HG03575 (cell line): Measurements from ENCODE around the gene CDC42EP5.

ENCODE experiments used
- ATAC-seq: cut with Tn5 transposase; IDR thresholded peaks from one replicate; pipeline ENCODE4 v1.9.1; 2021; ENCODE audit not compliant: unreplicated experiment, insufficient number of reproducible peaks, low FRiP score; ENCODE audit errors: extremely low read depth

The CDC42EP5 gene

DNA sequence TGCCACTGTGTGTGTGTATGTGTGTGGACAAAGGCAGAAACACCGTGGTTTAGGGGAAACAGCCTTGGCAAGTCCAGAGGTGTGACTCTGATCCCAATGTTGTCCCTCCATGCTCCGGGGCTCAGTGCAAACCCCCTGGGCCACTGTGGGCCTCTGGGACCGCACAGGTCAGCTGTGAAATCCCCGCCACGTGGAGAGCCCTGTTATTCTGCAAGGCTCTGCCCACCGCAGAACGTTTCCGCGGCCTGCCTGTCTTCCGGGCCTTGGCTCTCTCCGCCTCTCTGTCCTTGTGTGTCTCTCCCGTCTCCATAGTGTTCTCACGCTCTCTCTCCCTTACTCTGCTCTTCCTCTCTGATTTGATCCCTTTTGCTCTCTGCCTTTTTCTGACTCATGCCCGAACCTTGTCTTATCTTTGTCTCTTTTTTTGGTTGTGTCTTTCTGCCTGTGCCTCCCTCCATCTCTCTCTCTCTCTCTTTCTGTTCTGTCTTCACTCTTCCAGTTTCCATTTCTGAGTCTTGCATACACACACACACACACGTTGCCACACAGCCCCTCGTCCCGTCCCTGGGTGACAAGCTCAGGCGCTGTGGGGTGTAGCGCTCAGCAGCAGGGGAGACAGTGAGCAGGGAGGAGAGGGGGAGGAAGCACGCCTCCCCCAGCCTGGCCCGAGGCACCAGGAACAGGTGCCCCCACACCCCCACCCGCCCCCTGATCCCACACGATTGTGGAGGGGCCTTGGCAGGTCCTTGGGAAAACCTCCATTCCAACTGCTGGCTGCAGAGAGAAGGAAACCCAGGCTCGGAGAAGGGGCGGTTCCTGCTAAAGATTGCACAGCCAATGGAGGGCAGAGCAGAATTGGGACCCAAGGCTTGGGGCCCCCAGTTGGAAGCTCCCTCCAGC lies 54.8 kb downstream of the CDC42EP5 start:
- ATAC-seq = no peak

DNA sequence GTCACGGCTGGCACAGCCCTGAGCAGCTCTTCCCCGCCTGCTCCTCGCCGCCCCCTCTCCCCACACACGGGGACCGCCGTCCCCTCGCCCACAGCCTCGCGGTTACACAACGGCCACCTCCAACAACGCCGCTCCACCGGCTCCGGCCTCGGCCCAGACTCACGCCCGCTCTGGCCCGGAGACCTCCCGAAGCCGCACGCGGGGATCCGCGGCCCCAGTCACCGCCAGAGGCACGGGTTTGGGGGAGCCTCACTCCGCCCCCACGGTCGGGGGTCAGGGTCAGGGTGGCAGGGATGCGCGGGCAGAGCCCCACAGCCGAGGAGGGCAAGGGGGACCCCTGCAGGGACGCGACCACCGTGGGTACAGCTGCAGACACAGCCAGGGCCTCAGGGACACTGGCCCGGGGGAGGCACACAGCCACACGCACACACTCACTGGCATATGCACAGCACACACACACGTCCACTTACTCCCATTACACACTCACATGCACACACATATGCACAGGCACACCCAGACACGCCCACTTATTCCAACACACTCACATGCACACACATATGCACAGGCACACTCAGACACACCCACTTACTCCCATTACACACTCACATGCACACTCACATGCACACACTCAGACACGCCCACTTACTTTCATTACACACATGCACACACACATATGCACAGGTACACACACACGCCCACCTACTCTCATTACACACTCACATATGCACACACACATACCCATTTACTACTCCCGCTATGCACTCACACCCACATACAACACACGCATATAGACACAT lies 56.2 kb downstream of the CDC42EP5 start:
- no peak for ATAC-seq

DNA sequence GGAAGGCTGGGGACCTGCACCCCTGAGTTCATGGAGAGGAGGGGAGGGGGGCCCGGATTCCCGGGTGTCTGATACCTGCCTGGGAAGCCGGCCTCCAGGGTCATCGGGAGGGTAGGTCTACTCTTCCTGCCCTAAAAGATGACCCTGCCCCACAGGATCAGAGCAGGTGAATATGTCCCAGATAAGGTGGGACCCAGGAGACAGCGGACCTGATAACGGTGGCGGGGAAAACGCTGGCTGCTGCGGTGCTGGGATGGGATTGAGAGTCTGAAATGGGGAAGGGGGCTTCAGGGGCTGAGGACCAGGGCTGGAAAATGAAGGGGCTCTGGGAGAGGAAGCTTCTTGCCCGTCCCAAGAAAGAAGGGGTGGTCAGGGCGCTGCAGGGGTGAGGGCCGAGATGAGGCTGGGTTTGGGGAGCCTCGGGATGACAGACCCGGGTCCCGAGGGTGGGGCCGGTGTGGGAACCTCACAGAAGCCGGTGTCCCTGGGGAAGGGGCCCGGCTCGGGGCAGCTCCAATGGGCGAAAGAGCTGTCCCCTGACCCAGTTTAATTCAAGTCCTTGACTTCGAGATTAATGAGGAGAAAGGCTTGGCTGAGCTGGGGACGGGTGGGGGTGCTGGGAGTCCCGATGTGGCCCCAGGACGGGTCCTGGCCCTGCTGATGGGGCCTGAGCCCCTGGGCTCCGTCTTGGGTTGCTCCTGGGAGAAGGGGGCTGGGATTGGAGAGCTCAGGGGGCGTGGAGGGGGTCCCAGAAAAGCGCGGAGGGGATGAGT lies 57.0 kb downstream of the CDC42EP5 start:
- no peak for ATAC-seq

DNA sequence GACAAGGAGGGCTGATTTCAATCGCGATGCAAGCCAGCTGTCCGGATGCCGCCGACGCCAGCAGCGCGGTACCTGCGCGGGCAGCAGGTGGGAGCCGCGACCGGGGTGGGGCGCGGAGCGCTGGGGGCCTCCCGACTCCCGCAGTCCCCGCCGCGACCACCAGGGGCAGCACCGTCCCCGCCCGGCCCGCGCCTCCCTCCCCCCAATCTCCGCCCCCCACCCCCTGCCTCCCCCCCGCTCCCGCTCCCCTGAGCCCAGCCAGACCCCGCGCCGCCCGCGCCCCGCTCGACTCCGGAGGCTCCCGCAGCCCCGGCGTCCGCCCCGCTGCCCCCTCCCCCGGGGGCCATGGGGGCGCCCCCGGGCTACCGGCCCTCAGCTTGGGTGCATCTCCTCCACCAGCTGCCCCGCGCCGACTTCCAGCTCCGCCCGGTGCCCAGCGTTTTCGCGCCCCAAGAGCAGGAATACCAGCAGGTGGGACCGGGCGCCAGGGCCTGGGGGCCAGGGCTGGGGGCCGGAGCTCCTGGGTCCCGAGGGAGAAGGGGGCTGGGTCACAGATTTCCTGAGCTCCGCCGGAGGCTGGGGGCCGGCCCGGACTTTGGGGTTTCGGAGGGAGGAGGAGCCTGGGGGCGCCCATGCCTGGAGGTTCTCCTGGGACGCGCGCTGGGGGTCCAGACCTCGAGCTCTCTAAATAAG lies 57.7 kb downstream of the CDC42EP5 start, which contains the start of gene TTYH1:
Gene TTYH1 (plus strand): TSS at position 257 of the 693 bp plus-strand sequence. CDS start 89 bp downstream, at position 346.
- ATAC-seq = no peak
